K562 (cell line): ENCODE data around the gene GABPB1. TPM values are rescaled to one million over a fixed set of nuclear protein-coding genes. Genes with fewer than 3 reads are reported as not detected.

Experiments
- ARHGAP35 ChIP-seq: fragments of 450-650 bp; IDR thresholded peaks from 2 replicates; pipeline ENCODE4 v1.6.1; 2018; ENCODE audit not compliant: partially characterized antibody
- BCL6 ChIP-seq: fragments of 250-450 bp; sonication (Bioruptor Pico); IDR thresholded peaks from 2 replicates; pipeline ENCODE4 v1.4.0; 2020
- CBX2 ChIP-seq: fragments of 200-600 bp; sonication (generic); IDR thresholded peaks from one replicate; pipeline ENCODE4 v1.6.1; 2012; ENCODE audit warnings: mild to moderate bottlenecking, low read length, inconsistent platforms; ENCODE audit not compliant: insufficient read depth, poor library complexity, severe bottlenecking
- FOSL1 ChIP-seq: fragments of 200-800 bp; sonication (Bioruptor generic); conservative IDR thresholded peaks from 2 replicates; pipeline ENCODE4 v1.6.1; 2016; ENCODE audit warnings: missing genetic modification characterization, missing compliant biosample characterization
- GABPA ChIP-seq: fragments of 200-800 bp; sonication (Bioruptor generic); conservative IDR thresholded peaks from 2 replicates; pipeline ENCODE4 v1.6.1; 2016; ENCODE audit warnings: low read depth, missing genetic modification characterization, missing compliant biosample characterization
- HLTF ChIP-seq: fragments of 450-650 bp; IDR thresholded peaks from 2 replicates; pipeline ENCODE4 v1.6.1; 2016
- HMGN3 ChIP-seq: IDR thresholded peaks from 2 replicates; pipeline ENCODE4 v1.6.1; 2011; ENCODE audit warnings: borderline replicate concordance, low read depth, mild to moderate bottlenecking, mixed read lengths, low read length; ENCODE audit not compliant: insufficient read length; ENCODE audit errors: extremely low read depth
- LCOR ChIP-seq: sonication (generic); formaldehyde crosslinking; IDR thresholded peaks from 2 replicates; pipeline ENCODE4 v1.8.0; 2022; ENCODE audit warnings: mild to moderate bottlenecking, missing genetic modification reagents
- PATZ1 ChIP-seq: fragments of 250-450 bp; sonication (Bioruptor Pico); IDR thresholded peaks from 2 replicates; pipeline ENCODE4 v1.5.0; 2020; ENCODE audit warnings: mild to moderate bottlenecking, borderline replicate concordance
- POLR2A ChIP-seq: fragments of 450-650 bp; conservative IDR thresholded peaks from 2 replicates; pipeline ENCODE4 v1.6.1; 2016
- POLR2B ChIP-seq: fragments of 450-650 bp; IDR thresholded peaks from 2 replicates; pipeline ENCODE4 v1.6.1; 2018; ENCODE audit warnings: low read depth; ENCODE audit not compliant: partially characterized antibody
- RBFOX2 ChIP-seq: fragments of 200-400 bp; formaldehyde crosslinking; IDR thresholded peaks from 2 replicates; pipeline ENCODE4 v1.6.1; 2017; ENCODE audit warnings: low read depth, mild to moderate bottlenecking, low read length, moderate library complexity
- SAFB2 ChIP-seq: fragments of 200-400 bp; formaldehyde crosslinking; IDR thresholded peaks from 2 replicates; pipeline ENCODE4 v1.6.1; 2018; ENCODE audit warnings: borderline replicate concordance, low read length, low read depth, moderate library complexity; ENCODE audit not compliant: severe bottlenecking
- SIN3A ChIP-seq, 2 experiments: fragments of 150-350 bp in 1 of 2; IDR thresholded peaks; 2 replicates each; pipeline ENCODE4 v1.6.1; 2011 to 2016; ENCODE audit warnings: borderline replicate concordance in 2 of 2, low read depth in 2 of 2, low read length in 2 of 2, mild to moderate bottlenecking in 2 of 2, moderate library complexity in 2 of 2; ENCODE audit not compliant: control insufficient read depth in 1 of 2
- SMAD4 ChIP-seq: fragments of 250-450 bp; sonication (Bioruptor Pico); conservative IDR thresholded peaks from 2 replicates; pipeline ENCODE4 v1.8.0; 2021; ENCODE audit warnings: inconsistent platforms, mild to moderate bottlenecking, moderate library complexity
- SMARCC2 ChIP-seq: fragments of 450-650 bp; IDR thresholded peaks from 2 replicates; pipeline ENCODE4 v1.6.1; 2017; ENCODE audit warnings: antibody characterized with exemption, moderate library complexity, mild to moderate bottlenecking, low read depth
- TCF7L2 ChIP-seq: fragments of 150-350 bp; IDR thresholded peaks from 2 replicates; pipeline ENCODE4 v1.6.1; 2016; ENCODE audit warnings: low read depth, mild to moderate bottlenecking, low read length, moderate library complexity
- TFE3 ChIP-seq: fragments of 450-650 bp; formaldehyde crosslinking; IDR thresholded peaks from 2 replicates; pipeline ENCODE4 v1.4.0; 2020; ENCODE audit warnings: mild to moderate bottlenecking, mixed read lengths
- ZNF311 ChIP-seq: fragments of 250-450 bp; sonication (Bioruptor Pico); IDR thresholded peaks from 2 replicates; pipeline ENCODE4 v1.4.0; 2020; ENCODE audit warnings: mild to moderate bottlenecking, moderate library complexity
- ZNF766 ChIP-seq: fragments of 200-800 bp; sonication (Bioruptor generic); conservative IDR thresholded peaks from 2 replicates; pipeline ENCODE4 v1.6.1; 2016; ENCODE audit warnings: missing genetic modification characterization, missing compliant biosample characterization
- polyA plus RNA-seq, 8 experiments: library from polyadenylated mRNA; depleted of rRNA in 4 of 8; stranded (reverse) in 5 of 8; unstranded in 3 of 8; fragments of >200 nt; fragmentation: Nextera tagmentation in 2 of 8; fragmentation: Illumina TruSeq in 1 of 8; extraction: Ambion mirVana in 2 of 8; extraction: Trizol in 1 of 8; gene quantifications; 2 replicates each; pipeline versions ENCODE4 v1.2.1 to v1.2.3, GENCODE V29; 2011 to 2014; ENCODE audit warnings: inconsistent platforms in 1 of 8, missing spikeins in 1 of 8
- total RNA-seq, 7 experiments: library from RNA; depleted of rRNA in 6 of 7; stranded (reverse); fragments of >200 nt in 6 of 7; fragmentation: Illumina TruSeq in 2 of 7; extraction: Trizol in 2 of 7; gene quantifications; 2 replicates each; pipeline versions ENCODE4 v1.2.1 to v1.2.3, GENCODE V29; 2011 to 2021; ENCODE audit warnings: low replicate concordance in 1 of 7
- TF ChIP-seq, protein P1 (sequence below): fragments of 250-450 bp; sonication (Bioruptor Pico); IDR thresholded peaks from 2 replicates; pipeline ENCODE4 v1.5.0; 2021

Gene GABPB1
- total and polyA plus RNA-seq, 9 of the 15 experiments (the other 6 are each of a cell fraction or from before 2014, with no cell fraction given), result 11.8 to 42.3 (median 33.2) TPM

DNA sequence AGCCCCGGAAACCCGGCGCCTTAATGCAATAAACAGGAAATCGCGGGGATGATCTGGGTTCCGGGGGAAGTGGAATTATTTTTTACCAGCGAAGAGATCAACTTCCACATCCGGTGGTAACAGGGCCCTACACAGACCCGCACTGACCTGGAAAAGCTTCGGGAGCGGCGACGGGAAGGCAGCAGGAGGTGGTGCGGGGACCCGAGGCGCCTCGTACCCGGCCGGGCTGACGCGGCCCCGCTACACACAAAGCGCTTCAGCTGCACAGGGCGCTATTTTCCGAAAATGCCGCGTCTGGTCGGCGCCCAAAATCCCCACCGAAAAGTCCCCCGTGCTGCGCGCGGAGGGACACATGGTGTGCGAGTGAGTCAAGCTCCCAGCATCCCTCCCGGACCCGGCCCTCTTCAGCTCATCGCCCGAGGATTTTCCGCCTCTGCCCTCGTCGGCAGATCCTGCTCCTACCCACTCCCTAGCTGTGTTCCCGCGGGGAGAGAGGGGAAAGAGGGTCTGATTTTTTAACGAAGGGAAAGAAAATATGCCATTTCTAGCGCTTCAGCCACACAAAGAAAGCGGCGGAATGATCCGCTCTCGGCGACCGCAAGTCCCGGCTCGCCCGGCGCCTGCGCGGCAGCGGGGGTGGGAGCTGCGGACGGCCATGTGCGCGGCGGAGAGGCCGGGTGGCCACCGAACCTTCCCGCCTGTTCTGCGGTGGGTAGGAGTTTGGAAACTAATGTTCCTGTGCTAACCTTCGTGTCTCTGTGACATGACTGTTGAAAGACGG is at the start of gene GABPB1 (continued):
- peak; percentile 69 for TF ChIP-seq HMGN3
- TF ChIP-seq SAFB2, result no peak
- TF ChIP-seq SIN3A (IDR thresholded peaks at IDR 0.05; ENCODE audit: borderline replicate concordance in 2 of 2, control insufficient read depth in 1 of 2, low read depth in 2 of 2, low read length in 2 of 2), result peak in 1 of 2 experiments; percentile 85; a peak in 2 of 4 replicates
- TF ChIP-seq TCF7L2, result no peak
- 0 out of 2 replicates have a peak, but pooled peaks have one; percentile 29 for TF ChIP-seq PATZ1 (CRISPR knock-in tag)
- TF ChIP-seq GABPA (tag), result peak; percentile 96
- TF ChIP-seq ARHGAP35, result no peak
- peak; percentile 41; the same call in 1 of the 2 replicates for TF ChIP-seq SMARCC2
- peak; percentile 69 for TF ChIP-seq HLTF
- TF ChIP-seq POLR2B, result peak; percentile 85
- no peak for TF ChIP-seq BCL6 (CRISPR knock-in tag)
- peak; percentile 84 for TF ChIP-seq FOSL1 (tag)
- peak; percentile 96 for TF ChIP-seq LCOR (CRISPR knock-in tag)
- peak; percentile 96 for TF ChIP-seq RBFOX2
- TF ChIP-seq, protein P1, sequence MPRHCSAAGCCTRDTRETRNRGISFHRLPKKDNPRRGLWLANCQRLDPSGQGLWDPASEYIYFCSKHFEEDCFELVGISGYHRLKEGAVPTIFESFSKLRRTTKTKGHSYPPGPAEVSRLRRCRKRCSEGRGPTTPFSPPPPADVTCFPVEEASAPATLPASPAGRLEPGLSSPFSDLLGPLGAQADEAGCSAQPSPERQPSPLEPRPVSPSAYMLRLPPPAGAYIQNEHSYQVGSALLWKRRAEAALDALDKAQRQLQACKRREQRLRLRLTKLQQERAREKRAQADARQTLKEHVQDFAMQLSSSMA (CRISPR knock-in tag), result peak; percentile 98
- TF ChIP-seq POLR2A, result peak; percentile 94
- TF ChIP-seq ZNF766, result peak; percentile 6; the same call in 1 of the 2 replicates
- peak; percentile 87 for TF ChIP-seq SMAD4 (CRISPR knock-in tag)
- TF ChIP-seq TFE3 (CRISPR knock-in tag), result no peak
- no peak for TF ChIP-seq ZNF311 (CRISPR knock-in tag)
- no peak for TF ChIP-seq CBX2
